NCI-H82 treated with DMSO at 0.1 percent for 48 hours (cell line): ENCODE data around the gene WEE1.
"Not testable (repeated sequence)": the region's sequence is repeated elsewhere in the genome, so short reads cannot be mapped to it uniquely, and the experiment has no call there.

Source experiments
- DNase-seq: peaks from one replicate; lab custom pipeline; 2025; ENCODE audit not compliant: unreplicated experiment; lab: John Stamatoyannopoulos, UW

The WEE1 gene

DNA sequence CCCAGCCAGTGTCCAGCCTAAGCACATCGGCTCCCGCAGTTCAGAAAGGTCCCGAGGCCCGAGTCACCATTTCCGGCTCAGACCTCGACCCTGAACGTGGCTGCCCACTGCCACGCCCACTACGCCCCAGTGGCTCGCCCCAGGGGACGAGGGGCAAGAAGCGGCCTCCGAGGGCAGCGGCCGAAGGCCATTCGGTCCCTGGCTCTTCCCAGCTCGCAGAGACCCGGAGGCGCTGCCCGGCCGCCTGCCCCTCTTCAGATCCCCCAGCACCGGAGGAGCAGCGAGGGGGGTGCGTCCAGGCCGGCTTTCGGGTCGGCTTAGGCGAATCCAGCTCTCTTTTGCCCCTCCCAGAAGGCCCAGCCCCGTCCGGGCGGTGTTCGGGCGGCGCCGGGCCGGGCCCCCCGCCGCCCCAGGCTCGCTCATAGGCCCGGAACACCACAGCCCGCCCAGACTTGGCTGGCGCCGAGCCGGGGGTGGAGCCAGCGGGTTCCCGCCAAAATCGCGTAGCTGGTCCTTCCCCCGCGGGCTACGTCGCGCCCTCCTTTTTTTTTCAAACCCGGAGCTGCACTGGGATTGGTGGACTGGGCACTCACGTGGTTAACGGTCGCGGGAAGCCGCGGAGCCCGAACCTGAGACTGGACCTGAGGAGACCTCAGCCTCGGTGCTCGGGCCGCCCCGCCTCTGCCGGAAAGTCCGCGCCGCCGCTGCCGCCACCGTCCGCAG is at the start of gene WEE1:
WEE1 (plus strand) TSS at position 619 of the 723 bp plus-strand sequence. CDS start 264 bp downstream, outside the sequence.
- peak; percentile 82 for DNase-seq

DNA sequence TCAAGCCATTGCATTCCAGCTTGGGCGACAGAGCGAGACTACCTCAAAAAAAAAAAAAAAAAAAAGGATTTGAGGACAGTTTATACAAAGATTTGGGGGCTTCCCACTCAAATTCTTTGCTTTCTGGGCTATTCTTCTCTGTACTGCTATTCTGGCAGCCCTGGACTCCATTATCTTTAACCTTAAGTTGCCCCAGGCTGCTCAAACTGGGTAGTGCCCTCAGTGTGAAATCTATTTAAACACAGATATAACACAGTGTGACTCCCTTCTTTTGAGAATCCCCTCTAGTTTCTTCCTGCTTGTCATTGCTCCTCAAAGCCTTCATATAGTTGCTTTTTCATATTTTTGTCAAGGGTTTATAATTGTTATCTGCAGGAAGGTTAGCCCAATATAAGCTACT is 49.5 kb upstream of the WEE1 start:
- no peak for DNase-seq

DNA sequence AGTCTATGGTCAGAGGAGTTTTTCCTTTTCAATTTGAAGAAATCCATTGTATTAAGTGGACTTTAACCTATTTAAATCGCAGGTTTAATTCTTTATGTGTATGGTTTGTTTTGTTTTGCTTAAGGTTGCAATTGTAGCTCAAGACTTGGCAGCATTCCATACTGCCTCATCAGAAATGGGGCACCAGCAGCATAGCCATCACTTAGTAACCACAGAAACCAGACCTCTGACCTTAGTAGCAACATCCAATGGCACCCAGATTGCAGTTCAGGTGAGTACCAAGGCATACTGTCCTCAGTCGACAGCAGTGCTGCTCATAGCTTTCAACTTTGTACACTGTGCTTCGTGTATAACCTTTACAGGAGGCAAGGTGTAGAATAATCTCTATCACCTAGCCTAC is 48.4 kb upstream of the WEE1 start:
- DNase-seq: no peak

DNA sequence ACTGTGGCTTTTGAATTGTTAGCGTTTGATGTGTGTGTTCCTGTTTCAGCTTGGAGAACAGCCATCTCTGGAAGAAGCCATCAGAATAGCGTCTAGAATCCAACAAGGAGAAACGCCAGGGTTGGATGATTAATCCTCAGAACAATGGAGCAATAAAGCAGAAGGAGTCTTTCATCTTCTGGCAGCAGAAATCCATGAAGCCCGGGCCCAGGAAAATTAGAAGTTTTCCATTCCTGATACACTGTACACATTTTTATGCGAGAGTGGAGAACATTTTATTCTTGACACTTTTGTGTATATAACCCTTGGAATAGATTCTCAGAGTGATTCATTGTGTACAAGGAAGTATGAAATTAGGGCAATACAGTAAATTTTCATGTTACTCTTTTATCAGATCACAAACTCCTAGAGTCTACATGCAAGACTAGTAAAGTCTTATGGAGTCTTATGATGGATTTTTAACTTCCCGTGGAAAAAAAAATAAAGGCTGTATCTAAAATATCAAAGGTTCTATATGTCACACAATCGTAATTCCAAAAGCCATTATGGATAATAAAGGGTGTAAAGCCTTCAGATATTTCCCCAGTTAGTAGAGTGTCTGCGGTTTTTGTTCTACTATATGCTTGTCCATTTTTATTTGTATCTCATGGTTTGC is 45.9 kb upstream of the WEE1 start:
- no peak for DNase-seq

DNA sequence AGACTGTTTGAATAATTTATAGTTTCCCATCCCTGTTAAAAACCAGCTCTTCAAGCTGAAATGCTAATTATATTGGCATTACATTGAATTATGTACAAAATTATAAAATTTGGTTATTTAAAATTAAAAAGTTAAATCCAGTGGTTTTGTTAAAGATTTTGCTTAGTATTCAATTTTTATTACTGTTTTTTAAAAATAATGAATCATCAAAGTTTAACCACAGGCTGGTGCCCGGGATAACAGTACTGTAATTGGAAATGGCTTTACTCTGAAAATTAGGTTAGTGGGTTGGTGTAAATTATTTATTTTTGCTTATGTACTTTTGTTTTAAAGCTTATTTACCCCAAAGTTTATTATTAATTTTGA is 45.4 kb upstream of the WEE1 start:
- DNase-seq: no peak

DNA sequence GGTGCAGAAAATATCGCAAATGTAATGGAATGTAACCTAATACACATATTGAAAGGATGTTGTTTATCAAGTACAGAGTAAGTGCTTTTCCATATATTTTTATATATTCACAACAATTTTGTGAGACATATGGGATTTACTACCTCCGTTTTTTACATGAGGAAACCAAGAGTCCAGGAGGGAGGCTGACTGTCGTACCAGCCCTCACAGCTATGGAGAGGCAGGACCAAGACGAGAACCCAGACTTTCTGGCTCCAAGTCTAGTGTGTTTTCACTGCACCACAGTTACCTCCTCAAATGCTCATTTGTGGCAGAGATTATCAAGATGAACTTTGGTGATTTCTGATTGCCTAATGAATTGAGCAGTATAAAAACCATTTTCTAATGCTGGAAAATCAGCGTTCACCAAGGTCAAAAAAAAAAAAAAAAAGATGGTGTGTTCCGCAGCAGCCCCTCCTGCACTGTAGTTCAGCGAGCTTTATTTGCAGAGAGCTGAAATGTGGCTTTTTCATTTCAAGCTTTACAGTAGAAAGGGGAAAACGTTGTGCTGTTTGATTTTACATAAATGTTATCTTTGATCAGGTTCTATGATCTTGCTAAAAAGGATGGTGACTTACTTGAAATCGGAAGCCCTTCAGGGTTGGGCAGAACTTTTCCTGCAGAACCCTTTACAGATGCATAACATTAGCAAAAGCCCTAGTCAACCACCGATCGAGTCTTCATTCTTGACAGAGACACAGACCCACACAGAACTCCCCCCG is 44.7 kb upstream of the WEE1 start:
- DNase-seq: no peak

DNA sequence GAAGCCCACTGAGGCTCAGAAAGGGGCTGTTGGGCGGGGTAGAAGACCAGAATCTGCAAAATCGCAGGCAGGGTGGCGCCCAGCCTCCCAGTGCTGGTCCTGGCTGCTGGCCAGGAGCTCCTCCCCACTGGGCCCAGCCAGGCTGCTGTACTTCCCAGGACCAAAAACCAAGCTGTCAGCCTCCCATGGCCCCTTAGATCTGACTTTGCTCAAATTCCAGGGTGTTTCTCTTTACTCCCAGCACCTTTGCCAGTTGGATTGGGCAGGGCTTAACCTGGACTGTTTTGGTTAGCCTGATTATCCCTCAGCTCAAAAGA is 44.2 kb upstream of the WEE1 start:
- no peak for DNase-seq

DNA sequence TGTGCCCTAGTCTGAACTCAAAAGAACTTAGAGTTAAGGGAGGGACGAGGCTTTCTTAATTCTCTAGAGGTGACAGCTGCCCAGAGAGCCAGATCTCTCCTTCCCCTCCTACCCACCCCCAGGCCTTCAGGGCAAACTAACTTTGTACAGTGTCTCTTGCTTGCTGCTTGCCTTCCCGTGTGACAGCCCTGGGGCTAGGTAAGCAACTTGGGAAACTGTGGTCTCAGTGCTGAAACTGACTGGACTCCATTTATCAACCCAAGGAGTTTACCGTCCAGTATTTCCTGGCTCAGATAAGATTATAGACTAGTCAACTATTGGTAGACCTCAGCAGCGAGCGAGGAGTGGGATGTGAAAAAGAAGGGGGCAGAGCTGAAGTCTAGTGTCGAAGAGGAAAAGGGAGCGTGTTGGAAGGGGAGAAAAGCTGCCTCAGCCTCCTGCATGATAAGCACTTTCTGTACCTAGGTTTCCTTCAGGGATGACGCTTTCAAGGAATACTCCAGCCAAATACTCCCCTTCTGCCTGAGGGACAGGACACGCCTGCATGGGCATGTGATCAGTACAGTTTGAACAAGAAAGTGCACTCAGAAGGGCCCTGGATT is 43.3 kb upstream of the WEE1 start:
- no peak for DNase-seq

DNA sequence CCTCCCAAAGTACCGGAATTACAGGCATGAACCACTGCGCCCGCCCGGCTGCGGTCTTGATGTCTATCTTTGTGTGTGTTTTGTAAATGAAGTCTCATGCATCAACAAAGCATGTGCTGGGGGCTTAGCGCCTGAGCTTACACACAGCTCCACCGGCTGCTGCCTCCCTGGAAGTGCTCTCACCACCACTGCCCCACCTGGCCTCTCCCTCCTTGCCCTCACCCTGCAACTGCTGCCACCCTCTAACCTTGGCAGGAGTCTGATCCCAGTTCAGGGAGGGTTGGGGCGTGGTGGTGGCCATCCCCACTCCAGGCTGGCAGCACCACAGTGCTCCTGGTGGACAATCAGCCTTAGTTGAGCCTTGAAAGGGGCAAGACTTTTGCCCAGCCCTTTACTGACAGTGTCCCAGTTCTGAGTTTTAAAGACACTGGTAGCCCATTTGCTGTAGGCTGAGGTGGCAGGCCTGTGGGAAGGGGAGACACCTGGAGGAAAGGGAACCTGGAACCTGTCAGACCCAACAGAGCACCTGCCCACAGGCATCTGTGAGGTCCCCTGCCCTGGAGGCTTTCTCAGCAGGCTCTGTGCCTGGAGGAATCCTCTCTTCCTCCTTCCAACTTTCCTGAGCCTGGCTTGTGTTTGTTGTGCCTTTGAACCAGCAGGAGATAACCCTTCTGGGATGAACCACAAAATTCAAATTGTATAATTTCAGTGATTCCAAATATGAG is 42.4 kb upstream of the WEE1 start:
- DNase-seq: no peak

DNA sequence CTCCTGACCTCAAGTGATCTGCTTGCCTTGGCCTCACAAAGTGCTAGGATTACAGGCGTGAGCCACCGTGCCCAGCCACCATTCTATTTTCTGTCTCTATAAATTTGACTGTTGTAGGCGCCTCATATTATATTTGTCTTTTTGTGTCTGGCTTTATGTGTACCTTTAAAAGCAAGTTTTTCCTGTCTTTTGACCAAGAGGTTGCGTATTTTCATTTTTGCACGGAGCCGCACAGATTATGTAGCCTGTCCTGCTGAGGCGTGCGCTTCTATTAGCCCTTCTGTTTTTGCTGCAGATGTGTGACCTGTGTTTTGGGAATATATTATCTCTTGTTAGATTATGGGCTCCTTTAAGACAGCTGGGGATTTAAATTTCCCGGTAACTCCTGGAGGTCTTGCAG is 40.4 kb upstream of the WEE1 start:
- no peak for DNase-seq

DNA sequence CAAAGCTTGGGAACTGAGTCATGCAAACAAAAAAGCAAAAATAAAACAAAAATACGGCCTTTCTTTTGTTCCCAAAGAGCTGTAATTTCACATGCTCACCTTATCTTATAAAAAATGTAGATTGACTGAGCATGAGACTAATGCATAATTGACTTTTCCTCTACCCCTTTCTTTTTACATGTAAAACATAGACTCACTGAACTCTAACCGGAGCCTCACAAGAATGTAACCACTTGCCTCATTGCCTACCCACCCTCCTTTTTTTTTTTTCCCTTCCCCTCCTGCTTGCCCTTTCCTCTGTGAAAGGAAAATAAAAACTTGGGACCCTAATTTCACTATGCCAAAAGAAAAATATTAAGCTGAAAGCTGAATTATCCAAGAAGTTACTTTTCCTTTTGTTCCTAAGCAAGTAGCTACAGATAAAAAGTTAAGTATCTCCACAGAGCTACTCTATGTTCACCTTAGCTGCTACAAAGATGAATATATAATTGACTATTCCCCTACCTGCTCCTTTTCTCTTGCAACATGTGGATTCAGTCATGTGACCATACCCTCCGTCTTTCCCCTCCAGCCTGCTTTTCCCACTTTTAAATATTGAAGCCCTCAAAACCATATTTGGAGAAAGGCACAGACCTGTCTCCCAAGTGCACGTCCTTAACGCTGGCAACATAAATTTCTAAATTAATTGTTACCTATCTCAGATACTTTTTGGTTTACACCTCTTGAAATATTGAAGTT is 39.6 kb upstream of the WEE1 start:
- DNase-seq: no peak

DNA sequence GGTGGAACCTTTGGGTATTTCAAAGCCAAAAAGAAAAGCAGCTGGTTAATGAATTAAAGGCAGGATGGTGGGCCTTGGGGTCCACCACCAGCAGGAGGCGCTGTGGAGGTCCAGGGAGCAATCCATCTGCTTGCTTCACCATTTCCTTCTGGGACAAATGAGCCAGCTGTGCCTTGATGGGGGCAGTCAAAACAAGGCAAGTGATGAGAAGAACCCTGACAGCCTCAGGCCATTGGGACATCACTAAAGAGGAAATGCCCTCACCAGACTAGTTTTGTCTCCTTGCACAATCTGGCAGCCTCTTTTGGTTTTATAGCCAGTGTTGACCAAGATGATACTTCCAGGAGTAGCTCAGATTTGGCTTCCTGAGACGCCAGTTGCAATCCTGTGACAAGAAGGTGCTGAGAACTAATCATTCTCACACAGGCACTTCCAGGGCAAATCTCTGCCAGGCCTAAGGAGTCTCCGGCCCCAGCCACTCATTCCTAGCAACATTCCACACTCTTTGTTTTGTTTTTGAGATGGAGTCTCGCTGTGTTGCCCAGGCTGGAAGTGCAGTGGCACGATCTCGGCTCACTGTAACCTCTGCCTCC is 38.2 kb upstream of the WEE1 start:
- no peak for DNase-seq

DNA sequence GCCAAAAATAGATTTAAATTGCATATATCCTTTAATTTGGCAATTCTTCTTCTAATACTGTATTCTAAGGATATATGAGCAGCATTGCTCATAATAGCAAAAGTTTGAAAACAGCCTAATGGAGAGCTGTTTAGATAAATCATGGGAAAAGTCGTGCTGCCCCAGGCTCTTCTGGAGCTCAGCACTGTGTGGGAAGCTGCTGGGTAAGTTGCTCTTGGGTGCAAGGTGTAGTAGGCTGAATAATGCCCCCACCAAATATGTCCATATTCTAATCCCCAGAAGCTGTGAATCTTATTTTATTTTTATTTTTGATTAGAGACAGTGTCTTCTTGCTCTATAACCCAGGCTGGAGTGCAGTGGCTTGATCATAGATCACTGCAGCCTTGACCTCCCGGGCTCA is 34.9 kb upstream of the WEE1 start:
- DNase-seq: no peak

DNA sequence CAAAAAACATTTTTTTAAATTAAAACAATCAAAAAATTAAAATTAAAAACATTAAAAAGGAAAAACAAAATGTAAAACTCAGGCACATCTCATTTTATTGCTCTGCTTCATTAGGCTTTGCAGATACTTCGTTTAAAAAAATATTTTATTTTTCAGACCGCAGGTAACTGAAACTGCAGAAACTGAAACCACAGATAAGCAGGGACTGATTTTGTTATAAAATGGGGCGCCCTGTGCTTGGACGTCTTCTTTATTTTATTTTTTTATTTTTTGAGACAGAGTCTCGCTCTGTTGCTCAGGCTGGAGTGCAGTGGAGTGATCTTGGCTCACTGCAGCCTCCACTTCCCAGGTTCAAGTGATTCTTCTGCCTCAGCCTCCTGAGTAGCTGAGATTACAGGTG is 24.3 kb upstream of the WEE1 start:
- not testable (repeated sequence) for DNase-seq

DNA sequence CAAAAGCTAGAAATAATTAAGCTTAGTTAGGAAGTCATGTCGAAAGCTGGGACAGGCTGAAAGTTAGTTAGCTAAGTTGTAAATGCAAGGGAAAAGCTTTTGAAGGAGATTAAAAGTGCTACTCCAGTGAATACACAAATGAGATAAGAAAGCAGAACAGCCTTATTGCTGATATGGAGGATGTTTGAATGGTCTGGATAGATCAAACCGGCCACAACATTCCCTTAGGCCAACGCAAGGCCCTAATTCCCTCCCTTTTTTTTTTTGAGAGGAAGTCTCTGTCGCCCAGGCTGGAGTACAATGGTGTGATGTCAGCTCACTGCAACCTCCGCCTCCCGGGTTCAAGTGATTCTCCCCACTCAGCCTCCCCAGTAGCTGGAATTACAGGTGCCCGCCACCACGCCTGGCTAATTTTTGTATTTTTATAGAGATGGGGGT is 23.3 kb upstream of the WEE1 start:
- no peak for DNase-seq

DNA sequence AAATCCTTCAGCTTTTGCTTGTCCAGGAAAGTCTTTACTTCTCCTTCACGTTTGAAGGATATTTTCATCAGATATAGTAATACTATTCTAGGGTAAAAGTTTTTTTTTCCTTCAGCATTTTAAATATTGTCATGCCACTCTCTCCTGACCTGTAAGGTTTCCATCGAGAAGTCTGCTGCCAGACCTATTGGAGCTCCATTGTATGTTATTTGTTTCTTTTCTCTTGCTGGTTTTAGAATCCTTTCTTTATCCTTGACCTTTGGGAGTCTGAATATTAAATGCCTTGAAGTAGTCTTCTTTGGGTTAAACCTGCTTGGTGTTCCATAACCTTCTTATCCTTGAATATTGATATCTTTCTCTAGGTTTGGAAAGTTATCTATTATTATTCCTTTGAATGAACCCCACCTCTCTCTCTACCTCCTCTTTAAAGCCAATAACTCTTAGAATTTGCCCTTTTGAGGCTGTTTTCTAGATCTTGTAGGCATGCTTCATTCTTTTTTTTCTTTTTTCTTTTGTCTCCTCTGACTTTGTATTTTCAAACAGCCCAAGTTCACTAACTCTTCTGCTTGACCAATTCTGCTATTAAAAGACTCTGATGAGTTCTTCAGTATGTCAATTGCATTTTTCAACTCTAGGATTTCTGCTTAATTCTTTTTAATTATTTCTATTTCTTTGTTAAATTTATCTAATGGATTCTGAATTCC is 12.0 kb upstream of the WEE1 start:
- DNase-seq: no peak

DNA sequence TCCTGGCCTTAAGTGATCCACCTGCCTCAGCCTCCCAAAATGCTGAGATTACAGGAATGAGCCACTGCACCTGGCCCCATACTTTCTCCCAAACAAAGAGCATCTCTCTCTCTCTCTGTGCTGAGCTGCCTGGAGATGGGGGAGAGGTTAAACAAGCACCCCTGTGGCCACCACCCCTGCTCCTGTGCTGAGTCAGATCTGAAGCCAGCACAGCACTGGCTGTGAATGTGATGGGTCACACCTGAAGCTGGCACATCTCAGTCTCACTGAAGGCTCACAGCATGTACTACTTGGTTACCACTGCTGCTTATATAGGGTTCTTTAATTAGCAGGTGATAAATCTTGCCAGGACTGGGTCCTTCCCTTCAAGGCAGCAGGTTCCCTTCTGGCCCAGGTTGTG is 10.8 kb upstream of the WEE1 start:
- DNase-seq: no peak

DNA sequence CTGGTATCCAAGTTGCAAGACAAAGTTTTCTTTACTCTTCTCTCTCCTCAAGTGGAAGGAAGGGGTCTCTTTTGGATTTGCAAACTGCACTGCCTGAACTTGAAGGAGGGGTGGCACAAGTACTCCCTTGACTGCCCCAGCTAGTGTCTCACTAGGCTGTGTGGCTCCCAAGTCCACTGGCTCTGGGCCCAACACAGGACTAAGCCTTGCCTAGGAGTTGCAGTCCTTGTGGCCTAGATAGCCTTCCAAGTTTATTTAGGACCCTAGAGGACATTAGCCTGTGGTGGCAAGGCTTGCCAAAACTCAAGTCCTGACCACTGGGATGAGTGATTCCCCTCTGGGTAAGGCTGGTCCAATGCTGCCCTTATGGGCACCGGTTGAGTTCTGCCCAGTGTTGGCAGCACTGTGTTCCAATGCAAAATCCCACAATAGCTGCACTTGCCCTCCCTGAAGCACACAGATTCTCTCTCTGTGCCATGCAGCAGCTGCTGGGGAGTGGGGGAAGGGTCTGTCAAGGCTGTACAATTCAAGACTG is 10.2 kb upstream of the WEE1 start:
- no peak for DNase-seq

DNA sequence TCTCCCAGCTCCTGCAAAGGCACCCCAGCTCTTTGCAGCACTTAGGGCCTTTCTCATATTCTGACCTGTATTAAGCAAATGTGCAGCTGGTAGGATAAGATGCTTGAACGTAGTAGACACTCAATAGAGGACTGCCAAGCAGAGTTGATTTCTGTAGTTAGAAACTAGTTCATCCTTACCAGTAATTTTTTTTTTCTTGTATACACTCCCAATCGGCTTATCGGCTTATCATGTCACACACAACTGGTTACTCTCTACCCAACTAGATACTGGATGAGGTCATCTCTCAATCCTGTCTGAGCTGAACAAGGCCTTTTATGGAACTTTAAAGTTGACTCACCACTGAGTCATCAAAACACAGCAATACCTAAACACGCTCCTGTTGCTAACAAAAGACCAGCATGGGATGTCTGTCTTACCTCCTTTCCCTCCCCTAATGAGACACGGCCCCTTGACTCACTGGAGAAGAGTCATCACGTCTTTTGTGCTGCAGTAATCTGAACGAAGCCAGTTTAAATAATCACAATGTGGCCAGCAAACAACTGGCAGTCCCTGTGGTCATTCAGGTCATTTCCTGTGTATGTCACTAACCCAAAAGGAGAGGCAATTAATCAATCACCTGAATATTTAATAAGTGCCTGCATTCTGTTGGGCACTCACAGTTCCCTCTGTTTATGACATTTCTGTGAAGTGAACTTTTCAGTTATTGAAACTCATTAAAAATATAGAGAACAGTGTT is 7.5 kb upstream of the WEE1 start:
- peak; percentile 92 for DNase-seq
